T-helper 1 cell treated with Interleukin-12 subunit alpha and Interleukin-12 subunit beta and Interleukin-4 antibody, amounts not matched to agents 30 ng/mL and 1 ng/mL, for 36 hours (primary cell): ENCODE results near the gene TRPM8. TPM values are rescaled to one million over a fixed set of nuclear protein-coding genes. Genes with fewer than 3 reads are reported as not detected.

Experiments
- intact Hi-C: fragments of 100-400 bp; cut with micrococcal nuclease; formaldehyde crosslinking; loops from one replicate; pipeline ENCODE4 v1.15.1; 2024
- total RNA-seq: library from RNA; stranded (reverse); gene quantifications from 2 replicates; pipeline ENCODE4 v1.2.3, GENCODE V29; 2022

Gene TRPM8
- total RNA-seq, 1 donor from 2014 or later, result not detected

DNA sequence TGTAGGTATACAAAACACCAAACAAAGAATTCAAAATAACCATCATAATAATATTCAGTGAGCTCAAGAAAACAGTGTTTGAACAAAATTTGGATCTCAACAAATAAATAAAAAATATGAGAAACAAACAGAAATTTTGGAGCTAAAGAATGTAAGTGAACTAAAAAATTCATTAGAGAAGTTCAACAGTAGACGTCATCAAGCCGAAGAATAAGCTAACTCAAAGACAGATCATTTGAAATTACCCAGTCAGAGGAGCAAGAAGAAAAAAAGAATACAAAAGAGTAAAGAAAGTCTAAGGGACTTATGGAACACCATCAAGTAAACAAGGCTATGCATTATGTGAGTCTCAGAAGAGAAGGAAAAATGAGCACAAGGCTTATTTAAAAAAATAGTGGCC is 116.7 kb downstream of the TRPM8 start:
- intact Hi-C loops, result loop anchor here (2.0 to 5.0 kb wide), 4 partner anchors 57 to 467 kb away; partner anchors contain the start of gene HJURP

DNA sequence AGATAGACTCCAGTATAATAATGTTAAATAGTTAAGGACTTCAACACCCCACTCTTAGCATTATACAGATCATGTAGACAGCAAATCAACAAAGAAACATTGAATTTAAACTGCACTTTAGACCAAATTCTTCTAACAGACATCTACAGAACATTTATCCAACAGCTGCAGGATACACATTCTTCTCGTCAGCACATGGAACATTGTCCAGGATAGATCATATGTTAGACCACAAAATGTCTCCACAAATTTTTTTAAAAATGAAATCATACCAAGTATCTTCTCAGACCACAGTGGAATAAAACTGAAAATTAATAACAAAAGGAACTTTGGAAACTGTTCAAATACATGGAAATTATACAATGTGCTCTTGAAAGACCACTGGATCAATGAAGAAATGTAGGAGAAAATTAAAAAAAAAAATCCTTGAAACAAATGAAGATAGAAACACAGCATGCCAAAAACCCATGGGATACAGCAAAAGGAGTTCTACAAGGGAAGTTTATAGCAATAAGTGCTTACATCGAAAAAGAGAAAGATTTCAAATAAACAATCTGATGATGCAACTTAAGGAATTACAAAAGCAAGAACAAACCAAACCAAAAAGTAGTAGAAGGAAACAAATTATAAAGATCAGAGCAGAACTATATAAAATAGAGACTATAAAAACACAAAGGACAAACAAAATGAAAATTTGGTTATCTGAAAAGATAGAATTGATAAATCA is 121.1 kb downstream of the TRPM8 start:
- intact Hi-C loops, result no loop called here

DNA sequence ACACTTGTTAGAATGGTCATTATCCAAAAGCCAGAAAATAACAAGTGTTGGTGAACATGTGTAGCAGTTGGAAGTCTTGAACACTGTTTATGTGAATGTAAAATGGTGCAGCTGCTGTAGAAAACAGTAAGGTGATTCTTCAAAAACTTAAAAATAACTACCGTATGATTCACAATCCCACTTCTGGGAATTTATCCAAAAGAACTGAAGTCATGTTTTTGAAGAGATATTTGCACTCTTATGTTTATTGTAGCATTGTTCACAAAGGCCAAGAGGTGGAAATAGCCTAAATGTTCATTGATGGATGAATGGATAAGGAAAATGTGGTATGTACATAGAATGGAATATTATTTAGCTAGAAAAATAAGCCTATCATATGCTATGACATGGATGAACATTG is 127.0 kb downstream of the TRPM8 start:
- intact Hi-C loops, result no loop called here

DNA sequence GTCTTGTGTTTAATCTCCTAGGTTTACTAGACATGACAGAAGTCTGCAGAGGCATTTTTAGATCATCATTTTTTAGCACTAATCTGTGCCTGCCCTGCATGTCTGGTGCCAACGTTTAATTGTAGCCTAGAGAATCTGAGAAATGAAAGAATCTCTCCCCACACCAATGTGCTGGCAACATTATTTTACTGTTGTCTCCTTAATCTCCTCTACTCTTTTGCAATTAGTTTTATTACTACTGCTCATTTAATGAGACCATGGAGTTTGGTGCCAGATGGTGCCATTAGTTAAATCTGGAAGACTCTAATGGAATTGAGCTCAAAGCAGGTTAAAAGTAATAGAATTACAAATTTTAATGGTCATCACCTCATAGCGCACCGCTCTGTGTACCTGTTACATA is 129.3 kb downstream of the TRPM8 start:
- intact Hi-C loops, result no loop called here

DNA sequence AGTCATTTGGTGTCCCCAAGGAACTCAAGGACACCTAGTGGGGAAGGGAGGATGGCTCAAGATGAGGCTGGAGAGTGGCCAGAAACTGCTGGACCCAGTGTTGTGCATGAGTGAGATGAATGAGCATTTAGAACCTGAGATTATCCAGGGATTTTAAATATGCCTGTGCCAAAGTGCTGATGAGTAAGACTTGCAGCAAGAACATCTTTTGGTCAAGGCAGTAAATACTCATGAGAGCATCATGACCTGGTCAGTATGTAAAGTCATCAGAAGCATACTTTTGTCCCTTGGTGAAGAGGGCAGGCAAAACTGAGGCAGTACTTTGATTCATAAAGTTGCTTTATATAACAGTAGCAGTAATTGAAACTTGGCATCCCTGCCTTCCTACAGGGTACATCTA is 130.2 kb downstream of the TRPM8 start:
- intact Hi-C loops, result no loop called here

DNA sequence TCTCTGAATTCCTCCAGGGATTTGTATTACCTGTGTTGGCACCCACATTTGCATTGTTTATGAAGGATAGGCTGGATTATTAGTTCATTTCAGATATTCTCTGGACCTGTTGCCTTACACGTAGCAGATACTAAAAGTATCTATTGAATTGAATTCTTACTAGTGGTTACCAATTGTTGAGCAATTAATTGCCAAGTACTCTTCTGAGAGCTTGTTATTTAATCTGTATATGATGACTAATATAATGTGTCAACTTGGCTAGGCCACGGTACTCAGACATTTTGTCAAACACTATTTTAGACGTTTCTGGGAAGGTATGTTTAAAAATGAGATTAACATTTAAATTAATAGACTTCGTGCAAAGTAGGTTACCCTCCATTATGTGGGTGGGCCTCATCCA is 130.9 kb downstream of the TRPM8 start:
- intact Hi-C loops, result no loop called here

DNA sequence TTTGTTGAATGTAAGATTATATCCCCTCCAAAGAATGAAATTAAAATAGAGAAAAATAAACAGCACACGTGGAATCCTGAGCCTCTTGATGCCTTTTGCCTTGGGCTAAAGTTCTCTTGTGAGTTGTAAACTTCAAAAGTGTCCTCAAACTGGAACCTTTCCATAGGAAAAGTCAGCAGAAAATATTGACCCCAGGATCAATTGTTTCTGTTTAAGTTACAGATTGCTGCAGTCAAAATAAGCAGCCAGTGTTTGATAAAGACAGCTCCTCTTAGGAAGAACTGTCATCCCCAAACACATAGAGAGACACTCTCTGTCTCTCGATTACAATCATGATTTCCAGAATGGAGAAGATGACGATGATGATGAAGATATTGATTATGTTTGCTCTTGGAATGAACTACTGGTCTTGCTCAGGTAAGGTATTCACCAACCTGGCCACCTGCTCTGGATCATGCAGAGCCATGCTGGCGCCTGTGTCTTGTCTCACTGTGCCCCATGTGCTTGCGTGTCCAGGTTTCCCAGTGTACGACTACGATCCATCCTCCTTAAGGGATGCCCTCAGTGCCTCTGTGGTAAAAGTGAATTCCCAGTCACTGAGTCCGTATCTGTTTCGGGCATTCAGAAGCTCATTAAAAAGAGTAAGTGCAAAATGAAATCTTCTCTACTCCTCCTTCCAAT is 133.4 kb downstream of the TRPM8 start, which contains the start of gene SPP2:
Gene SPP2, plus strand, starts transcription at position 248 of the 681 bp plus-strand sequence. Its CDS starts 85 bp downstream, at position 333.
- intact Hi-C loops, result no loop called here

DNA sequence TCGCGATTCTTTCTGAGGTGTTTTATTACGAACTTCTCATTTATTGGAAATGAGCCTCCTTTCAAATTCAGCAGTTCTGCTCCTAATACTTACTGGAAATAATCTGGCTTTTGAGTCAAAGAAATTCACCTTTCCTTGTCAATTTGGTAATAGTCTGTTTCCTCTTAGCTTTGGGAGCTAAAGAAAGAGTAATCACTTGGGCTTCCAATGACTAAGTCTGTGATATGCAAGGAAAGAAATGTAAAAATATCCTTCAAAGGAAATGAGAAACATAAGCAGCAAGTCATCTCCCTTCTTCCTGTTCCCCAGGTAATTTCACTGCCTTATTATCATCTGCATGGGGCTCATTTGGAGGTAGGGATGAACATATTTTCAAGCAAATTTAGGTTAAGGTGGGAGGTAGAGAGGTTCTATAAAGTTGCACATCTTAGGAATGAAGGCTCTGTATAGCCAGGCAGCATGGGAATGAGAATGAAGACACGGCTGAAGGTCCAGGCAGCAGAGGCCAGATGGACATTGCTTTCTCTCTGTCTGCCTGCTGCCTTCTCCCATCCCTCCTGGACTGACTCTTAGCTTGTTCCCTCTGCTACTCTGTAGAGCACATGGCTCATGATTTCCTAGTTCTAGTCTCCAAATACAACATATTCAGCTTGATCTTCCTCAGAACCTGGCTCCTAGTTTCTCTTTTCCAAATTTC is 134.3 kb downstream of the TRPM8 start:
- intact Hi-C loops, result no loop called here

DNA sequence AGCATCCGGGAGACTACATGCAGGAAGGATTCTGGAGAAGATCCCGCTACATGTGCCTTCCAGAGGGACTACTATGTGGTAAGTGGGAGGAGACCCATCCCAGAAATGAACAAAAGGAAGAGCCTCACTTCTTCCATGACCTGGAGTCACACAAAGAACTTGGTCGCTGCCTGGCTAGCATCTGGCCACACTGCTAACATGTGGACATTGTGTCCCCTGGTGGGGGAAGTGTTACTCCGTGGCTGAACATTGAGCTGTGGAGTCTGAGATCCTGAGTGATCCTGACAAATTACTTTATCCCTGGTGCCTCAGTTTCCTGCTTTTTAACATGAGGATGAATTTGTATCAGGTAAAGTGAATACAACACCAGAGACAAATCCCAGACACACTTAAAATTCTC is 141.7 kb downstream of the TRPM8 start:
- intact Hi-C loops, result no loop called here

DNA sequence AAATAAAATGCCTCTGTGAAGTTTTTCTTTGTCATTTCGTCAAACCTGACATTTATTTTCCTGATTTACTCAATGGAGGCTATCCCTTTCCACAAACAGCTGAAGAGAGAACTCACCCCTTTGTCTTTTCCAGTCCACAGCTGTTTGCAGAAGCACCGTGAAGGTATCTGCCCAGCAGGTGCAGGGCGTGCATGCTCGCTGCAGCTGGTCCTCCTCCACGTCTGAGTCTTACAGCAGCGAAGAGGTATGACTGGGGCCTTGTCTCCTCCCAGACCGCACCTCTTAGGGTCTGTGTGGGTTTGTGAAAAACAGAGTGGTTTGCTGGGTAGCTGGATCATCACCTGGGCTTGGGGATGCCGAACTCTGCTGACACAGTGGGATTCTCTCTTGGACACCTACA is 143.1 kb downstream of the TRPM8 start:
- intact Hi-C loops, result no loop called here

DNA sequence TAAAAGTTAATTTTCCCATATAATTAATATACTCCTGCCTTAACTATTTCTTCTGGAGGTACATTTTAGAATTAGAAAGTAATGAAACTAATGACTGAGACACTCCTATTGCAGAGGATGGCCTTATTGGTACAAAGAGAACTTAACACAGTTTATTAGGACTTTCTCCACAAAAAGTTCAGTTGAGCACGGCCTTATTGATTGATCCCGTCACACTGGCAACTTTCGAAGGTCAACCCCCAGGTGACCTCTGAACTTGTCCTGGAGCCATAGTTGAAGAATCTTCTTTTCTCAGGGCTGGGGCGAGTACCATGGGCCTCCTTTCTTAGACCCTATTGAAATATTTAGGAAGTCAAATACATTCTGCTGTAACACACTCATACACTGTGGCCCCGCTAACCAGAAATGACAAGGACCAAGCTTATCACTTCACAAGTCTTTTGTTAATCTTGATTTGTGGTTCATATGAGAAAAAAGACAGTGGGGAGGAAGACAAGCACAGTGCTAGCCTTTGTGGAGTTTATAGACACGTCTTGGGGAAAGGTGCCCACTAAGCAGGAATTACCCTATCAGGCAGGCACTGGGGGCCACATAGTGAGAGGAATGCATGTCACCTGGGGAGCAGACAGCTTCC is 144.6 kb downstream of the TRPM8 start:
- intact Hi-C loops, result no loop called here

DNA sequence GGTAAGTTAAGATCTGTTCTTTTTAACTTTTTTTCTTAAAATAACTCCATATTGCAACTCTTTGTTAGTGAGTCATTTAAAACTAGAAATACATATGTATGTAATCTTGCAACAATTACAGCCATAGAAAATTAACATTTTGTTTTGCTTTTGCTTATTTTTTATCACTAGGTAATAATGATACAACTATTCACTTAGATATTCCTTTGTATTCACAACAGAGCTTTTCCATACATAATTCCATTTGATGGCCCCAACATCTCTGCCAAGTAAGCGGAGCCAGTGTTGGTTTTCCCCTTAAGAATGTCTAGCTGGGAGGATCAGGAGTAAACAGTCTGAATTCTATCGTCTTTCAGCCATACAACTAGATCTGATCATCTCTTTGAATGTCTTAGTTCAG is 149.4 kb downstream of the TRPM8 start:
- intact Hi-C loops, result no loop called here

Other genes starting within 250 kb of the TRPM8 start
- gene UGT1A9, start 245.5 kb upstream of the TRPM8 start, total RNA-seq, result not detected in 2 replicates
- gene UGT1A7, start 235.5 kb upstream of the TRPM8 start, total RNA-seq, result not detected in 2 replicates
- not detected in 2 replicates for gene UGT1A6, start 224.5 kb upstream of the TRPM8 start, total RNA-seq
- not detected in 2 replicates for gene UGT1A5, start 204.5 kb upstream of the TRPM8 start, total RNA-seq
- gene UGT1A4, start 198.6 kb upstream of the TRPM8 start, total RNA-seq, result not detected in 2 replicates
- gene UGT1A3, start 188.3 kb upstream of the TRPM8 start, total RNA-seq, result not detected in 2 replicates
- gene UGT1A1, start 157.1 kb upstream of the TRPM8 start, total RNA-seq, result not detected in 2 replicates
- not detected in 2 replicates for gene MROH2A, start 139.0 kb upstream of the TRPM8 start, total RNA-seq
- 50.8 and 55.8 TPM in 2 replicates for gene HJURP, start 62.8 kb upstream of the TRPM8 start, total RNA-seq
- gene SPP2, start 133.3 kb downstream of the TRPM8 start, total RNA-seq, result not detected in 2 replicates